MG63 (cell line): ENCODE results near the gene TXNL4A. TPM values are rescaled to one million over a fixed set of nuclear protein-coding genes. Genes with fewer than 3 reads are reported as not detected.
"Not testable (repeated sequence)": the region's sequence is repeated elsewhere in the genome, so short reads cannot be mapped to it uniquely, and the experiment has no call there.

Experiments used
- DNase-seq: peaks from one replicate; pipeline ENCODE4 v3.0.0-alpha.2; 2020
- H3K27me3 ChIP-seq: fragments of 250-450 bp; sonication (Bioruptor Pico); 2 replicates; pipeline ENCODE4 v1.5.1; 2020; ENCODE audit warnings: mild to moderate bottlenecking, moderate library complexity
- H3K36me3 ChIP-seq: fragments of 250-450 bp; sonication (Bioruptor Pico); 2 replicates; pipeline ENCODE4 v1.5.1; 2020; ENCODE audit warnings: mild to moderate bottlenecking, moderate library complexity
- H3K4me3 ChIP-seq: fragments of 250-450 bp; sonication (Bioruptor Pico); 2 replicates; pipeline ENCODE4 v1.5.1; 2020; ENCODE audit warnings: mild to moderate bottlenecking, moderate library complexity
- H3K9me3 ChIP-seq: fragments of 250-450 bp; sonication (Bioruptor Pico); 2 replicates; pipeline ENCODE4 v1.5.1; 2020; ENCODE audit warnings: mild to moderate bottlenecking, moderate library complexity
- total RNA-seq: library from RNA; depleted of rRNA; stranded (reverse); fragments of >200 nt; shearing (Covaris generic); gene quantifications from 2 replicates; pipeline ENCODE4 v1.2.3, GENCODE V29; 2014; ENCODE audit warnings: low replicate concordance

Gene TXNL4A
- total RNA-seq, 1 experiment from 2014 or later = 176 TPM

DNA sequence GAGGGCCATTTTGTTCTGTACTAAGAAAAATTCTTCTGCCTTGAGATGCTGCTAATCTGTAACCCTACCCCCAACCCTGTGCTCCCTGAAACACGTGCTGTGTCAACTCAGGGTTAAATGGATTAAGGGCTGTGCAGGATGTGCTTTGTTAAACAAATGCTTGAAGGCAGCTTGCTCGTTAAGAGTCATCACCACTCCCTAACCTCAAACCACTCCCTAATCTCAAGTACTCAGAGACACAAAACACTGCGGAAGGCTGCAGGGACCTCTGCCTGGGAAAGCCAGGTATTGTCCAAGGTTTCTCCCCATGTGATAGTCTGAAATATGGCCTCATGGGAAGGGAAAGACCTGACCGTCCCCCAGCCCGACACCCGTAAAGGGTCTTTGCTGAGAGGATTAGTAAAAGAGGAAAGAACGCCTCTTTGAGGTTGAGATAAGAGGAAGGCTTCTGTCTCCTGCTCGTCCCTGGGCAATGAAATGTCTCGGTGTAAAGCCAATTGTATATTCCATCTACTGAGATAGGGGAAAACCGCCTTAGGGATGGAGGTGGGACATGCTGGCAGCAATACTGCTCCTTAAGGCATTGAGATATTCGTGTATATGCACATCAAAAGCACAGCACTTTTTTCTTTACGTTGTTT lies 28.1 kb downstream of the TXNL4A start:
- not testable (repeated sequence) for DNase-seq, H3K27me3 ChIP-seq, H3K36me3 ChIP-seq, H3K4me3 ChIP-seq, H3K9me3 ChIP-seq

DNA sequence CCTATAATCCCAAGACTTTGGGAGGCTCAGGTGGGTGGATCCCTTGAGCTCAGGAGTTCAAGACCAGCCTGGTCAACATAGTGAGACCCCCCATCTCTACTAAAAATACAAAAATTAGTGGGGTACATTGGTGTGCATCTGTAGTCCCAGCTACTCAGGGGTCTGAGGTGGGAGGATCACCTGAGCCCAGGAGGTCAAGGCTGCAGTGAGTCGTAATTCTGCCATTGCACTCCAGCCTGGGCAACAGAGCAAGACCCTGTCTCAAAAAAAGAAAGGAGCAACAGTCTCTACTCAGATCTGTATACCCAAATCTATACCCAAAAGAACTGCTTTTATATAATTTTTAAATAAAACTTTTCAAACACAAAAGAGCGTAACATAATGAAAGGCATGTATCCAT lies 29.4 kb downstream of the TXNL4A start:
- no peak for DNase-seq
- H3K4me3 ChIP-seq = no peak overlapping the region

DNA sequence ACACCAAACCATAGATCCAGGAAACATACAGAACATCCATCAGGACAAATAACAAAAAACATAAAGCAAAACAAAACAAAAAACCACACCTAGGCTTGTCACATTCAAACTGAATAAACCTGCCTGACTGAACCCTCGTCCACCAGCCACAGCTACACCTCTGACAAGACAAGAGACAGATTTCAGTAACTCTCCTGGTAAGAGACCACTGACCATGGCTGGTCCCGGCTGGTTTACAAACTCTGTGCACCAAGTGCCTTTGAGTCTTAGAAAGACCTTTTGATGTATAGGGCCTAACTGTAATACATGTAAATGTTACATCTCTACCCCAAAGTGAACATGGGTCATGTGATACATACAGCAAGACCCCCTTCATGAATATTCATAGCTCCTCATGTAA lies 32.1 kb downstream of the TXNL4A start:
- no peaks in the 10 kb centered on the region for H3K36me3 ChIP-seq
- H3K9me3 ChIP-seq = no peaks in the 10 kb centered on the region
- DNase-seq = no peak
- H3K27me3 ChIP-seq = no peaks in the 10 kb centered on the region
- H3K4me3 ChIP-seq = no peak overlapping the region

More for the DNA sequence above, 29.4 kb downstream of the TXNL4A start:
- no peaks in the 10 kb centered on the region for H3K36me3 ChIP-seq
- no peaks in the 10 kb centered on the region for H3K27me3 ChIP-seq
- no peaks in the 10 kb centered on the region for H3K9me3 ChIP-seq

DNA sequence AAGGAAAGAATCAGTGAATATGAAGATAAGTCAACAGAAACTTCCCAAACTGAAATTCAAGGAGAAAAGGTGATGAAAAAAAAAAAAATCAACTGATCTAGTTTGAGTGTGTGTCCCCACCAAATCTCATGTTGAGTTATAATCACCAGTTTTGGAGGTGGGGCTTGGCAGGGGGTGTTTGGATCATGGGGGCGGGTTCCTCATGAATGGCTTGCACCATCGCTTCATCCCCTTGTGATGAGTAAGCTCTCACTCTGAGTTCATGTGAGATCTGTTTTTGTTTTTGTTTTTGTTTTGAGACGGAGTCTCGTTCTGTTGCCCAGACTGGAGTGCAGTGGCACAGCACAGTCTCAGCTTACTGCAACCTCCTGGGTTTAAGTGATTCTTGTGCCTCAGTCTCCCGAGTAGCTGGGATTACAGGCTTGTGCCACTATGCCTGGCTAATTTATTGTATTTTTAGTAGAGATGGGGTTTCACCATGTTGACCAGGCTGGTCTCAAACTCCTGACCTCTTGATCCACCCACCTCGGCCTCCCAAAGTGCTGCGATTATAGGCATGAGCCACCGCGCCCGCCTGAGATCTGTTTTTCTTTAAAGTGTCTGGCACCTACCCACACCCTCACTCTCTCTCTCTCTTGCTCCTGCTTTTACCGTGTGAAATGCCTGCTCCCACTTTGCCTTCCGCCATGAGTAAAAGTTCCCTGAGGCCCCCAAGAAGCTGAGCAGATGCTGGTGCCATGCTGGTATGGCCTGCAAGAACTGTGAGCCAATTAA lies 32.9 kb downstream of the TXNL4A start:
- Histone ChIP-seq H3K4me3 (no peak overlapping the region), H3K9me3 (no peaks in the 10 kb centered on the region), H3K36me3 (no peaks in the 10 kb centered on the region), H3K27me3 (no peaks in the 10 kb centered on the region)
- DNase-seq = no peak

DNA sequence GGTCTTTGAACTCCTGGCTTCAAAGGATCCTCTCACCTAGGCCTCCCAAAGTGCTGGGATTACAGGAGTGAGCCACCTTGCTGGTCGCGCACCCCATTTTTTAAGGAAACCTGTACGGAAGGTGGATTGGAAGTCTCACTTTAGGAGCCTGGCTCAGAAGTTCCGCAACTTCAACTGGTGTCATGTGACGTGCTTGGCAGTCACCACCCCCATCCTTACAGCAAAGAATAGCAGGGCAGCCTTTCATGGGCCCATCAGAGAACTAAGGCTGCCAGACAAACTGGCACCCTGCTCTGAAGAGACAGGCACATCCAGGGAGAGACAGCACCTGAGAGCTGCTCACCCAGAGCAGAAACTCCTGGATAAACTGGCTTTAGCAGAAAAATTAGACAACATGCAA lies 33.6 kb downstream of the TXNL4A start:
- Histone ChIP-seq H3K4me3 (no peak overlapping the region), H3K27me3 (no peaks in the 10 kb centered on the region), H3K9me3 (no peaks in the 10 kb centered on the region), H3K36me3 (no peaks in the 10 kb centered on the region)
- no peak for DNase-seq

DNA sequence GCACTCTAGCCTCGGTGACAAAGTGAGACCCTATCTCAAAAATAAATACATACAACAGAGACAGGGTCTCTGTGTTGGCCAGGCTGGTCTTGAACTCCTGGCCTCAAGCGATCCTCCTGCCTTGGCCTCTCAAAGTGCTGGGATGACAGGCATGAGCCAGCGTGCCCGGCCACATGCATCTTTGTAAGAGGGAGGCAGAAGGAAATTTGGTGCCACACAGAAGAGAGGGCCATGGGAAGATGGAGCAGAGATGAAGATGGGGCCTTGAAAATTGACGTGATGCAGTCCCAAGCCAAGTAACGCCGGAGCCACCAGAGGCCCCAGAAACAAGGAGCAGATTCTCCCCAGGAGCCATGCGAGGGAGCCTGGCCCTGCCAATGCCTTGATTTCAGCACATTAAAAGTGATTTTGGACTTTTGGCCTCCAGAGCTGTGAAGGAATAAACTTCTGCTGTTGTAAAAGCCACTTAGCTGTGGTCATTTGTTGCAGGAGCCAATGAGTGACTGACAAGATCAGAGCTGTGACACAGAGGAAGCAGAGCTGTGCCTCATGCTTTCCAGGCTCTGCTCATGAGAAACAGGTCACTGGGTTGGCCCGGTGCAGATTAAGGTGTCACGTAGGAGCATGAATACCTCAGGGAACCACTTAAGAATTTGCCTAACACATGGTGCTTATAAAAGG lies 34.3 kb downstream of the TXNL4A start:
- H3K4me3 ChIP-seq = no peak overlapping the region
- no peak for DNase-seq
- no peaks in the 10 kb centered on the region for H3K9me3 ChIP-seq
- H3K36me3 ChIP-seq = no peaks in the 10 kb centered on the region; the same call in 1 of the 2 replicates
- no peaks in the 10 kb centered on the region for H3K27me3 ChIP-seq

DNA sequence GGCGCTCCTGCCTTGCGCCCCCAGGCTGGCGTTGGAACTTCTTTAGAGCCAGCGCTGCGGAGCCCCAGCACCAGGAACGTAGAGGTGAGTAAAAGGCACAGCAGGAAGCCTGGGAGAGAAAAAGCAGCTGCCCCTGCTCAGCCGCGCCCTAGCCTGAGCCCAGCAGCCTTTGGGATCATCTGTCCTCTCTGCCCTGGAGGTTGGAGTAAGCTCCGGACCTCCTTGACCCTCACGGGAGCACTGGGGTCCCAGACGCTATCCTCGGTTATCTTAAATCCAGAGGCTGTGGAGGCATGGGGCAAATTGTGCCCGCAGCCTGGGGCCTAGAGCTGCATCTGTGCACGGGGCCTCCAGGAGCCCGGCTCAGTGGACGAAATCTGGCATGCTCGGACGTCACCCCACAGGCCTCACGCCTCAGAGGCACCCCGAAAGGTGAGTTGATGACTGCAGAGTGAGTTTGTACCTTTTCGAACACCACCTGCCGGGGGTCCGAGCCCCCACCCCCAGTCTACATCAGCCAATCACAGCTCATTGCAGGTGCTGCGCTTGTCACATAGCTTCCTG lies 35.3 kb downstream of the TXNL4A start:
- Histone ChIP-seq H3K36me3 (peaks cover 9% of the 10 kb centered on the region), H3K4me3 (no peak overlapping the region), H3K9me3 (no peaks in the 10 kb centered on the region), H3K27me3 (no peaks in the 10 kb centered on the region)
- DNase-seq = no peak

DNA sequence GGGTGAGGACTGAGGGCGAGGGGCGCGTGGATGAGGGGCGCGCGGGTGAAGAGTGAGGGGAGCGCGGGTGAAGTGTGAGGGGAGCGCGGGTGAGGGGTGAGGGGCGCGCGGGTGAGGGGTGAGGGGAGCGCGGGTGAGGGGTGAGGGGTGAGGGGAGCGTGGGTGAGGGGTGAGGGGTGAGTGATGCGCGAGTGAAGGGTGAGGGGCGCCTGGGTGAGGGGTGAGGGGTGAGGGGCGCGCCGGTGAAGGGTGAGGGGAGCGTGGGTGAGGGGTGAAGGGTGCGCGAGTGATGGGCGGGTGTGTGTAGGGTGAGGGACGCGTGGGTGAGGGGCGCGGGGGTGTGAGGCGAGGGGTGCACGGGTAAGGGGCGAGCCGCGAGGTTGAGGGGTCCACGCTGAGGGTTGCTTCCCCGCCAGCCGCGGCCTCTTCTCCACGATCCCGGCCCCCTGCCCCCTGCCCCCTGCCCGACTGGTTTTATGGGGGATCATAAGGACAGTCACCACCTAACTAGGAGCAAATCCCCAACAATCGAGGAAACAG lies 35.8 kb downstream of the TXNL4A start:
- Histone ChIP-seq H3K36me3 (peaks cover 10% of the 10 kb centered on the region), H3K9me3 (no peaks in the 10 kb centered on the region), H3K27me3 (no peaks in the 10 kb centered on the region), H3K4me3 (peak overlapping the region; percentile 66)
- DNase-seq = no peak

DNA sequence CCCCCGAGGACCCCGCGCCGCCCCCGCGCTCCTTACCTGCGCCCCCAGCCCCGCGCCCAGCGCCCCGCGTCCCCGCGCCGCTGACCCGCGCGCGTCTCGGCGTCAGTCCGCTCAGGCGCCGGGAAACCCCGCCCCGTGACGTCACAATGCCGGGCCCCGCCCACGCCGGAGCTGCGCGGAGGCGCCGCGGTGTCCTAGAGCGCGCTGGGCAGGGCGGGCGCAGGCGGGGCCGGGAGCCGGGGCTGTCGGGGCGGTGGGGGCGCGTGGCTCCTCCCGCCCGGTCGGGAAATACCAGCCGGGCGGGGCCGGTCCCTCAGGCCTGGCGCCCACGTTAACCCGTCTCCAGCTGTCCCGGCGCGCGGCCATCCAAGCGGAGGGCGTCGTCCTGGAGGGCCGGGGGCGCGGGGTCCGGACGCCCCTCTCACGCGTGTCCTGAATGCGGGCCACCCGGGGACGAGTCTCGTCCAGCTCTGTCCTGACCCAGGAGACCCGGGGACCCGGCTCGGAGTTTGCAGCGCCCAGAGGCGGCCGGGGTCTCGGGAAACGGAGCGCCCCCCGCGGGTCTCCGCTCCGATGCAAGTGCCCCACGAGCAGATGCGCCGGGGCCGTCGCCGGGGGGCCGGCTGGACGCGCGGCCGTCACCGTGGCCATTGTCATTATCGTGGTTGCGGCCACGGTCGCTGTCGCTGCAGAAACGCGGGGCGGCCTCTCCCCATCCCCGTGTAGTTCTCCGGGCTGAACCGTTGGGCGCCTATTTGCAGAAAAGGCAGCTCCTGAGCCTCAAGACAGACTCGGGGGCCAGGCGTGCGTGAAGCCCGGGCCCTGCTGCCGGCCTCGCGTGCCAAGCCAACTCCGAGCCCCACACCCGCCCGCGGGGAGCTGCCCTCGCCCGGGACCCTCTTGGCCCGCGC lies 36.6 kb downstream of the TXNL4A start, which contains the start of gene SLC66A2:
Gene SLC66A2, minus strand, starts transcription at position 109 of the 911 bp plus-strand sequence. CDS start 727 bp downstream, outside the sequence.
- Histone ChIP-seq H3K36me3 (peaks cover 10% of the 10 kb centered on the region), H3K27me3 (no peaks in the 10 kb centered on the region), H3K9me3 (no peaks in the 10 kb centered on the region), H3K4me3 (peak within 1 kb of the TSS; percentile 66)
- DNase-seq = peak; percentile 88

DNA sequence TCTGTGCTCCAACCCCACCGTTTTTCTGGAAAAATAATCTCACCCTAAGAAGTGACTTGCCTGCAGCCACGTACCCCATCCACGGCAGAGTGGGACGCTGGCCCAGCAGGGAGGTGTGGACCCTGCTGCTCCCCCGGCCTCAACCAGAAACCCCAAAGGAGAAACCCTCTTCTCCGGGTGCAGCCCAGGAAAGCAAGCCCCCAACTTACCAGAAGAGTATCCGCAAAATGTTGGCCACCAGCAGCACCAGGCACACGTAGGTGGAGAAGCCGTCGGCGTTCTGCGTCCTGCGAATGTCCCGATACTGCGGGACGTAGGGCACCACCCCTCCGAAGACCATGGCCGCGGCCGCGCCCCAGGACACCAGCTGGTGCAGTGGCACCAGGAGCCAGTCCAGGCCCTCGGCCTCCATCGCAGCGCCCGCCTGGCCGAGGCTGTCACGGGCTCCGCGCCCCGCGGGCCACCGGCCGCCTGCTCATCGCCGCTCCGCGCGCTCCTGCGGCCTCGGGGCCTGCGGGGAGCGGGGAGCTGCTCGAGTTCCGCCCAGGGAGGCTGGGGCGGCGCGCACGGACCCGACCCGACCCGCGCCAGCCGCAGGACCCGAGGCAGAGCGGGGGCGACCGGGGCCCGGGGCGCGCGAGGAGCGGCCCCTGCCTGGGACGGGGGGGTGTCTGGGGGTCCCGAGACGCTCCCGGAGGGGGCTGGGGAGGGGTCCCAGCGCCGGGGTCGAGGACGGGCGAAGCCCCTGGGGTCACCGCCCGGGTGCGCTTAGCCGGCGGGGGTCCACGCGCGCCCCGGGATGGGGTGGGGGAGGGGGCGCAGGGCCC lies 37.6 kb downstream of the TXNL4A start:
- no peaks in the 10 kb centered on the region for H3K9me3 ChIP-seq
- H3K27me3 ChIP-seq = no peaks in the 10 kb centered on the region
- DNase-seq = peak; percentile 26
- H3K4me3 ChIP-seq = peak overlapping the region; percentile 56
- peaks cover 14% of the 10 kb centered on the region for H3K36me3 ChIP-seq

DNA sequence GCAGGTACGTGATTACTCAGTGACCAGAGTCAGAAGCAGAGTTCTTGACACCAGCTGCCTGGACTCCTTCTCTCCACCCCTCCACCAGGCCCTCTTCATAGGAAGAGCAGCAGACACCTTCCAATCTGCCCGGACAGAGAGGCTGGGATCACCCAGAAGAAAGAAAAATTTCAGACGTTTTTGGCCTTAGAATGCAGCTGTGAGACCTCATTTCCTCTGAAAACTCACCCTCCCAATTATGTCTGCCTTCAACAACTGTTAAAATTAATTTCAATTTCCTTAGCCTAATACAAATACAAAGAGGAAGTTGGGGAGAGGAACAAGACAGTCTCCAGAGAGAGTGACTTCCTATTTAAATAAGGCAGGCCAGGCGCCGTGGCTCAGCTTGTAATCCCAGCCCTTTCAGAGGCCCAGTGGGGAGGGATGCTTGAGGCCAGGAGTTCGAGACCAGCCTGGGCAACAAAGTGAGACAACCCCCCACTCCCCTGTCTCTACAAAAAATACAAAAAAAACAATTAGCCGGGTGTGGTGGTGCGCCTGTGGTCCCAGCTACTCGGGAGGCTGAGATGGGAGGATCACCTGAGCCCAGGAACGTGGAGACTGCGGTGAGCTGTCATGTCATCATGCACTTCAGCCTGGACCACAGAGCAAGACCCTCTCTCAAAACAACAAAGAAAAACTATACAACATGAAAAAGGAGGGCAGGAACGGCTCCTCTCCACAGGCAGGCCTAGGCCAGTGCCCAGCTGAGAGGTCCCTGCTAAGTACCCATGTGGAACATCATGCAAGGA lies 38.5 kb downstream of the TXNL4A start:
- no peak for DNase-seq
- Histone ChIP-seq H3K36me3 (peaks cover 14% of the 10 kb centered on the region), H3K4me3 (peak overlapping the region; percentile 56), H3K9me3 (no peaks in the 10 kb centered on the region), H3K27me3 (no peaks in the 10 kb centered on the region)

DNA sequence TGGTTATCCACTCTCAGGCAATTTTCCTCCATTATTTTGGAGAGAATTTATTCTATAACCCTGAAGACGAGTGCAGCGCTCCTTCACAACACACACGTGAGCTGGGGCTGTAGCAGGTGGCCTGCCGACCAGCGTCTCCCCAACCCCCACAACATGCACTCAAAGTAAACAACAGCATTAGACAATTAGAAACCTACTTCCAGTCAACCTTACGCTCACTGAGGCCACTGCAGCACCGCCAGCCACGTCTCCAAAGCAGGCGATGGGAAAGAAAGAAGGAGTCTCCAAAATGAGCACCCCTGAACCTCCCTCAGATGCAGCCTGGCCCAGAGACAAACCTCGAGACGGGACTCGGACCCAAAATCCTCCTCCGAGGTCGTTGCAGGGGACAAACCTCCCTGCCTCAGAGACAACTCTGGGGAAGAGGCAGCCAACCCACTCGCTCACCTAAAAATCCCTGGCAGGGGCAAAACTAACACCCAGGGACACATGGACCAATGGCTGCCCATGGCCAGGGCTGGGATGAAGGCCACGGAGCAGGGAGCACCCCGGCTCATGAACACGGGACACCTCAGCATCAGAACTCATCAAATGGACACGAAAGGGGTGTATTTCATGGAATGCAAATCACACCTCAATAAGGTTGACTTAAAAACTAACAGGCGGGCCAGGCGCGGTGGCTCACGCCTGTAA lies 39.5 kb downstream of the TXNL4A start:
- no peak overlapping the region for H3K4me3 ChIP-seq
- no peak for DNase-seq
- H3K27me3 ChIP-seq = no peaks in the 10 kb centered on the region
- no peaks in the 10 kb centered on the region for H3K9me3 ChIP-seq
- peaks cover 14% of the 10 kb centered on the region for H3K36me3 ChIP-seq

DNA sequence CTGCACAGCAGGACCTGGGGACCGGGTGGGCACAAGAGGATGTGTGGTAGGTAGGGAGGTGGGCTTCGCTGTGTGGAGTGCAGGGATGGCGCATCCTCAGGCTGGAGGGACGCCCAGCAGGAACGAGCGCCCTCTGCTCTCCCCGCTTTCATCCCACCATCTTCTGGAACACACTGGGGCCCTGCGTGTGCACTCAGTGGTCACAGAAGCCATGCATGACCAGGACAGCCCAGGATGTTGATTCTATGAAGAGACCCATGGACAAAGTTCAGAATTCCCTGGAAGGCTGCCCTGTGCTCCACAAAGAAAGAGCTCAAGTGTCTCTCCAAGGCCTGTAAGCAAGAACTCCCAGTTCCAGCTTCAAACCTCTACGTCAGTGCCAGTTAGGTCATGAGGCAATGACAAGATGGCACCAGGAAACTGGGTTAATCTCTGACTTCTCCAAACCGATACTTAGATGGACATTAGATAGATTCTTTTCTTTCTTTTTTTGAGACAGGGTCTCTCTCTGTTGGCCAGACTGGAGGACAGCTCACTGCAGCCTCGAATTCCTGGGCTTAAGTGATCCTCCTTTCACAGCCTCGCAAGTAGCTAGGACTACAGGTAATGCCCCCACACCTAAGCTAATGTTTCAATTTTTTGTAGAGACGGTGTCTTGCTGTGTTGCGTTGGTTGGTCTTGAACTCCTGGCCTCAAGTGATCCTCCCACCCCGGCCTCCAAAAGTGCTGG lies 40.3 kb downstream of the TXNL4A start:
- Histone ChIP-seq H3K36me3 (peaks cover 16% of the 10 kb centered on the region), H3K27me3 (no peaks in the 10 kb centered on the region), H3K4me3 (no peak overlapping the region), H3K9me3 (no peaks in the 10 kb centered on the region)
- DNase-seq = no peak
